DMS 273 (cell line): Measurements from ENCODE around the gene RUSC2.

ENCODE experiments used
- DNase-seq: peaks from one replicate; lab custom pipeline; 2025; ENCODE audit not compliant: unreplicated experiment; lab: John Stamatoyannopoulos, UW

RUSC2 gene, protein sequence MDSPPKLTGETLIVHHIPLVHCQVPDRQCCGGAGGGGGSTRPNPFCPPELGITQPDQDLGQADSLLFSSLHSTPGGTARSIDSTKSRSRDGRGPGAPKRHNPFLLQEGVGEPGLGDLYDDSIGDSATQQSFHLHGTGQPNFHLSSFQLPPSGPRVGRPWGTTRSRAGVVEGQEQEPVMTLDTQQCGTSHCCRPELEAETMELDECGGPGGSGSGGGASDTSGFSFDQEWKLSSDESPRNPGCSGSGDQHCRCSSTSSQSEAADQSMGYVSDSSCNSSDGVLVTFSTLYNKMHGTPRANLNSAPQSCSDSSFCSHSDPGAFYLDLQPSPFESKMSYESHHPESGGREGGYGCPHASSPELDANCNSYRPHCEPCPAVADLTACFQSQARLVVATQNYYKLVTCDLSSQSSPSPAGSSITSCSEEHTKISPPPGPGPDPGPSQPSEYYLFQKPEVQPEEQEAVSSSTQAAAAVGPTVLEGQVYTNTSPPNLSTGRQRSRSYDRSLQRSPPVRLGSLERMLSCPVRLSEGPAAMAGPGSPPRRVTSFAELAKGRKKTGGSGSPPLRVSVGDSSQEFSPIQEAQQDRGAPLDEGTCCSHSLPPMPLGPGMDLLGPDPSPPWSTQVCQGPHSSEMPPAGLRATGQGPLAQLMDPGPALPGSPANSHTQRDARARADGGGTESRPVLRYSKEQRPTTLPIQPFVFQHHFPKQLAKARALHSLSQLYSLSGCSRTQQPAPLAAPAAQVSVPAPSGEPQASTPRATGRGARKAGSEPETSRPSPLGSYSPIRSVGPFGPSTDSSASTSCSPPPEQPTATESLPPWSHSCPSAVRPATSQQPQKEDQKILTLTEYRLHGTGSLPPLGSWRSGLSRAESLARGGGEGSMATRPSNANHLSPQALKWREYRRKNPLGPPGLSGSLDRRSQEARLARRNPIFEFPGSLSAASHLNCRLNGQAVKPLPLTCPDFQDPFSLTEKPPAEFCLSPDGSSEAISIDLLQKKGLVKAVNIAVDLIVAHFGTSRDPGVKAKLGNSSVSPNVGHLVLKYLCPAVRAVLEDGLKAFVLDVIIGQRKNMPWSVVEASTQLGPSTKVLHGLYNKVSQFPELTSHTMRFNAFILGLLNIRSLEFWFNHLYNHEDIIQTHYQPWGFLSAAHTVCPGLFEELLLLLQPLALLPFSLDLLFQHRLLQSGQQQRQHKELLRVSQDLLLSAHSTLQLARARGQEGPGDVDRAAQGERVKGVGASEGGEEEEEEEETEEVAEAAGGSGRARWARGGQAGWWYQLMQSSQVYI (N-terminal part only)

DNA sequence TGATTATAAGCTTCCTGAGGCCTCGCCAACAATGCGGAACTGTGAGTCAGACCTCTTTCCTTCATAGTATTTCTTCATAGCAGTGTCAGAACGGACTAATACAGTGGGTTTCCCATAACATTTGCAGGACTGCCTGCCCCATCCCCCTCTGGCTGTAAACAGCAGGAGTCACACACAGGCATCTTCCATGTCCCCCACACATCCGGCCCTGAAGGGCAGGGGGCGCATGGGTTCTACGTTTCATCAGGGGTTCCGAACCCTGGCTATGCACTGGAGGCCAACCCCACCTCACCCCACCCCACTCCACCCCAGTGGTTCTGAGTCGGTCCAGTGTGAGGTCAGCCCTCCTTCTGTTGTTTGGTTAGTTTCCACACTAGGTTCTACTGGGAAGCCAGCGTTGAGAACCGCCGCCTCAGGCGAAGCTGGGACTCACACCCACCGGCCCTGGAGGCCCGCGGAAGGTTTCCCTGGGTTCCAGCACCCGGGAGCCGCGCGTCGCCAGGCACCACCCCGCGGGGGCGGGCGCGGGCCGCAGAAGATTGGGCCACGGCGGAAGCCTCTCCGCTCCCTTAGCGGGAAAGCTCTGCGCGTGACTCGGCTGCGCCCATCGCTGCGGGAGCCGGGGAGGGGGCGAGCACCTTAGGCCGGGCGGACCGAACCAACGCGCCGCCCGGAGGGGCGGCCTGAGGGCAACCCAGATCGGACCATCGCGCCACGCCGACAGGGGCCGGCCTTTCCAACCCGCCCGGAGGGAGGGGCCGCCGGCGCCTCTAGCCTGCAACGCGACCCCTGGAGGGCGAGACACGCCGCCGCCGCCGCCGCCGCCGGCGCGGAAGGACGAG lies at the start of gene RUSC2:
Gene RUSC2, plus strand, starts transcription at position 799 of the 842 bp plus-strand sequence. CDS start 56,411 bp downstream, outside the sequence.
- DNase-seq: peak; percentile 94

DNA sequence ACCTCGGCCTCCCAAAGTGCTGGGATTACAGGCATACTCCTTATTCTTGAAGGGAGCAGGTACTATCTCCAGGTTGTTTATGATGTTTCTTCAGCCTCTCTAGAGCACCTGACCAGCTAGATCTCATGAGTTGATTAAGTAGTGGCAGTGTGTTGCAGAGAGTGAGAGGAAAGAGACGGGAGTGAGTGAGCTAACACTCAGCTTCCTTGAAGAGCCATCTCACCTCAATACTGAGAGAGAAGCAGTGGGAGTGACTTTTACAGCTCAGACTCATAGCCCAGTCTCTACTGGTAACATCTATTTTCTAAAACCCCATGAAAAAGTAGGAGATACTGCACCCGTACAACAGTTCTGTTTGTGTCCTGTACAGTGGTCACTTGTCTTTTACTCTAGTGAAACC lies 43.9 kb upstream of the RUSC2 start:
- DNase-seq: no peak

DNA sequence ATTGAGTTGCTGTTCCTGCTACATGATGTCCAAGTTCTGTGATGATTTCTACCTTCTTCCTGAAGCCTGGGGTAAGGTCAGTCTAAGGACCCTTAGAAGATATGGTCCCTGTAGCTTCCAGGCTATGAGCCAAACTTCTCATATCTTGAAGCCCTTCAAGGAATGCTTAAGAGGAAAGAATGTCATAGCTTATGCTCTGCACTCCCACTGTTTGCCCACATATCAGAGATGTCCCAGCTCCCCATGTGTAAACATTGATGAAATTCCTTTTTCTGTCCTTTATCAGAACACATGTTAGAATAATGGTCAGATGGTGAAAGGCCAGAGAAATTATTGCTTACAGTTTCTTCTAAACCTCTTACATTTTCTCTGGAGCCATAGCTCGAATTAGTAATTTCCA lies 41.4 kb upstream of the RUSC2 start:
- DNase-seq: no peak

DNA sequence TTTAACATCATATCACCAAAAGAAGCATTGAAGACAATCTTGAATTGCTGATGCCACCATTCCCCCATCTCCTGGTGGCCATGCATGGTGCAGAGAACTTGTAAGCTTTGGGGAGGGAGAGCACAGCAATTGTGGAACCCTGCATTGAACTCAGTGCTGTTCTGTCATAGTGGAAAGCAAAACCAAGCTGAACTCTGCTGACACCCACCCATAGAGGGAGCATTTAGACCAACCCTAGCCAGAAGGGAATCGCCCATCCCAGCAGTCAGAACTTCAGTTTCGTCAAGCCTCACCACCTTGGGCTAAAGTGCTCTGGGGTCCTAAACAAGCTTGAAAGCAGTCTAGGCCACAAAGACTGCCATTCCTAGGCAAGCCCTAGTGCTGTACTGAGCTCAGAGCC lies 37.4 kb upstream of the RUSC2 start:
- no peak for DNase-seq

DNA sequence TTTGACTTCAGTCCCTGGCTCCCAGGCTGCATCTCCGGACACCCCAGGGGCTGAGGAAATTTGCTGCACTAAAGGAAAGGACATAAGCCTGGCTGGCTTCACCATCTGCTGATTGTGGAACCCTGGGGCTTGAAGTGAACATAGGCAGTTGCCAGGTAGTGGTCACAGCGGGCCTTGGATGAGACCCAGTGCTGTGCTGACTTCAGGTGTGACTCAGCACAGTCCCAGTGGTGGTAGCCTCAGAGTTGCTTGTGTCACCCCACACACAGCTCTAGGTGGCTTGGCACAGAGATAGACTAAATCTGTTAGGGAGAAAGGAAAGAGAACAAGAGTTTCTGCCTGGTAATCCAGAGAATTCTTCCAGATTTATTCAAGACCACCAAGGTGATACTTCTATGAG lies 36.1 kb upstream of the RUSC2 start:
- DNase-seq: no peak

DNA sequence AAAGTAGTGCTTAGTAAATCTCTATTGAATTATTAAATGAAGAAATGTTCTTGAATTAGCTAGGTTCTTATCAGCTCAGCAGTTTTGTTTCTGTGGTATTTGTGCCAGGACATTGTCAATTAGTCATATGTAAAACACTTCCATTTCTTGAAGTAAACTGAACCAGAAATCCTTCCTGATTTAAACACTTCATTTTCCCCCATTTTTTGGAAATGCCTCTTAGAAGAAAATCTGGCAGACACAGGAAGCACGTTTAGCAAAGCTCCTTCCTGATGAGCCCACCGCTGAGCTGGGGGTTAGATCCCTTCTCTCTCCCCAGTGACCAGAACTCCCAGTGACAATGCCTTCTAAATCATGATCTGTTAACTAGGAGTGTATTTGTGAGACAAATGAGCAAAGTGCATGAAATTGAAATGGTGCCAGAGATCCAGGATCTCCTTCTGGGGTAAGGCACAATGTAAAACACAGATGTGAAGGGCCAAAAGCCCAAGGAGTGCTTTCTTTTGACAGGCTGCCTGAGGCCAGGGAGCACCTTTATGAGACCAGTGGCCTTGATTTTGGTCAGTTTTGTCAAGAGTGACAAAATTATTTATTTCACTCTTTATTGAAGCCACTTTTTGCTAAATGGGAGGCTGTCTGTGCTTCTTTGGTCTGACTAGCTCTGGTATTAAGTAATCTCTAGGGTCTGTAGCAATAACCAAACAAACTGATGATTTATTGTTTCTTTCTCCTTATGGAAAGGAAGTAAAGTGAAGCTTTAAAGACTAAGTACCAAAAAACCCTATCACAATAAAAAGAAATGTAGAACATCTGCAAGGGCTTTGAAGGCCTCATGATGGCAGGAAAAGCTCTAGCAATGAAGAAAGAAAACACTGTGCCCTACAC lies 25.5 kb upstream of the RUSC2 start:
- DNase-seq: no peak

DNA sequence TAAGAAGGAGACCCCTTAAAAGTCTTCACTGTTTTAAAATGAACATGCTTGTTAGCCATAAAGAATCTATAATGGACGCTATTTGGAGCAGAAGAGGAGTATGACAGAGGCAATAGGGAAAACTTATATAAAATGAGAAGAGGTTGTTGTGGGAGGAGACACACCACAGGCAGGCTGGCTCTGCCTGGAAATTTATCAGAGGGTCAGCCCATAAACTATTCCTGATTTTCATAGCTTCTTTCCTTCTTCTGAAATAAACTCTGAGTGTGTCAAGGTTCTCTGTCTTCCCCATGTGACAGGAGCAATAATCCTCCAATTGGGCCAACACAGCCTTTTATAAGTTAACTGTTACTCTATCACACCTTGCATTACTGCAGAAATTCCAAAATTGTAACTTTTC lies 19.6 kb upstream of the RUSC2 start:
- no peak for DNase-seq

DNA sequence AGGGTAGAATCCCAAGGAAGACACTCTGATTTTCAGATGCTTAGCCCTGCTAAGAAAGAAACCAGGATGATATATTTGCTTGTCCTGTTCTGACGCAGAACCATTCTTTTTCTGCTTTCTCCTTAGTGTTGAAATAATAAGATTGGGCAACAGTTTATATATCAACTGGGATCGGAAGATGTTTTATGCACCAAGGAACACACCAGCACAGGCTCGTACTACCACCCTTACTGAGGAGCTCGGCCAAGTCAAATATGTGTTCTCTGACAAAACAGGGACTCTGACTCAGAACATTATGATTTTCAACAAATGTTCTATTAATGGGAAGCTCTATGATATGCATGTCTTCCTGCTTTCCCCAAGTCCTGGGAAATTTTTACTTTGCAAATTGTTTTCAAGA lies 19.0 kb upstream of the RUSC2 start:
- no peak for DNase-seq

DNA sequence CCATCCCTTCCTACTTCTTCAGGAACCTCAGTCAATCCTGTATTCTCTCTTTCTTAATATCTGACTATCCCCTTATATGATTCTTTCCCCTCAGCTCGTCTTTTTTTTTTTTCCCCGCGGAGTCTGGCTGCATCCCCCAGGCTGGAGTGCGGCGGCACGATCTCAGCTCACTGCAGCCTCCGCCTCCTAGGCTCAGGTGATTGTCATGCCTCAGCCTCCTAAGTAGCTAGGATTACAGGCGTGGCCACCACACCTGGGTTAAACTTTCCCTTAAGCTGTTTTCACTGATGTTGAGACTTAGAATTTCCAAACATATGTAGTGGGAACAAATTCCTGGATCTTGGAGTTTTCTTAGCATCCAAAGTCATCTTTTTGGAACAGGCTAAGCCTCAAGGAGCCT lies 13.3 kb upstream of the RUSC2 start:
- DNase-seq: no peak

DNA sequence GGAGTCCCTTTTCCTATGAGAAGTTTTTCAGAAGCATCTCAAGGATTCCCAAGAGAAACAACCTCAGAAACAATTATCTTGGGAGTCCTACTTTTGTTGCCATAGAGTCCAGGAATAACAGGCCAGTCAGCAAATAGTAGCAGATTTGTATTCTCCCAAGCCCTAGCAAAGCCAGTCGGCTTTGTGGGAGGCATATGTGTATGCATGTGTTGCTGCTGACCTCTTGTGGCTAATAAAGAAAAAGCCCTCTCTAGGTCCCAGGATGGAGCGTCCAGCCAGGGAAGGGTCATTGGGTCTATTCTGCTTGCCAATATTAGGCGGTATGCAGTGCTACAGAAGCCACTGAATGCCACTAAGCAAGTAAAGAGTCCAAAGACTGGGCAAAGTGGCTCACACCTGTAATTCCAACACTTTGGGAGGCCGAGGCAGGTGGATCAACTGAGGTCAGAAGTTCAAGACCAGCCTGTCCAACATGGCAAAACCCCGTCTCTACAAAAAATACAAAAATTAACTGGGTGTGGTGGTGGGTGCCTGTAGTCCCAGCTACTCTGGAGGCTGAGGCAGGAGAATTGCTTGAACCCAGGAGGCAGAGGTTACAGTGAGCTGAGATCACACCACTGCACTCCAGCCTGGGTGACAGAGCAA lies 12.6 kb upstream of the RUSC2 start:
- peak; percentile 83 for DNase-seq

DNA sequence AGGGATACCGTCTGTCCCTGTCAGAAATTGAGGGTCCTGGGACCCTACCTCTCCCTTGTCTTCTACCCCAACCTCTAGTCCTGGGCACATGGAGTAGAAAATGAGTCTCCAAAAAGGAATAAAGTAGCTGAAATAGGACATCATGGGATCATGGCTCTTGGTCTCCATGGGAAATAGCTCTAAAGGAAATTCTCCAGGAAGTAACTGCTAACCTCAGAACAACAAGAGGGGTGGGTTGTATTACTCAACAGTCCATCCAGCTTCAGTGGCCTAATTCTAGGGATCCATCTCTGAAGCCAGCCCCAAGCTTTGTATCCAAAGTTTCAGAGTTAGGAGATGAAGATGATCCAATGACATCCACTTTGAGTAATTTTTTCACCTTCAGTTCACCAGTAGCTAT lies 11.0 kb upstream of the RUSC2 start:
- no peak for DNase-seq

DNA sequence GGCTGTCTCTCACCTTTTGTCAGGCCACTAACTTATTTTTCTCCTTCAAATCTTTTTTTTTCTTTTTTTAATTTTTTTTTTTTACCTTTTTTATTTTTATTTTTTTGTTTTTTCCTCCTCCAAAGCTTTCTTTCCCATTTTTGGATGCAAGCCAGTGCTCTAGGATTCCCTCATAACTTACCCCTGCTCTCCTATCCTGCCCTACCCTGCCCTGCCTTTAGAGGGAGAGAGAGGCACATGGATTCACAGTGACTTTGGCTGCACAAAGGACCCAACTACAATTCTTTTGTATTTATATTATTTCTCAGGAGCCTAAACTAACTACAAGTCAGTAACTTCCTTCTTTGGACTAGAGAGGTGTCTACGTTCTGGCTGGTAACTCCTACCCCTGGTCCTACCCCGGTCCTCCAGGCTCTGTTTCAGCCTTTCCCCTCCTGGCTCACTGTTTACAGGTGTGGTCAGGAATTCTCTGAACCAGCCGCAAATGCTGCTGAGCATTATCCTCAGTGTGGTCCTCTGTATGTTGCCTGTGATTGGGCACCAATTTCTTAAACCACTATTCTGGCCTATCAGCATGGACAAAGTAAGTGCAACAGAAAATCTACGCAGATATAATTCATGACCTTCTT lies 8.4 kb upstream of the RUSC2 start:
- DNase-seq: peak; percentile 62

DNA sequence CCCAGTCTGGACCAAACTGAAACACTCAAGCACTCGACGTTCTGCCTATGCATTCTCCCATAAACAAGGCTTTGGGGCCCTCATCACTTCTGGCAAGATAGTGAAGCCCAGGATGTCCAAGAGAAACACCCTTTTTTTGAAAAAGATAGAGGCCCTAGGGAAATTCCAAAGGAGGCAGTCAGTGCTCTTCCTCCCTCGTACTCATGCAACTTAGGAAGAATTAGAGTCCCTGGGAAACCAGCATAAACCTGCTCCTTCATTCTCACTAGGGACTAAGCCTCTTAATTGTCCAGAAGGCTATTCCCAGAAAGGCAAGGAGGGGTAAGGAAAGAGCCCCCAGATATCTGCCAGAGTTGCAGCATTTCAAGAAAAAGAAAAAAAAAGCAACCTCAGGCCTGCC lies 7.8 kb upstream of the RUSC2 start:
- no peak for DNase-seq

DNA sequence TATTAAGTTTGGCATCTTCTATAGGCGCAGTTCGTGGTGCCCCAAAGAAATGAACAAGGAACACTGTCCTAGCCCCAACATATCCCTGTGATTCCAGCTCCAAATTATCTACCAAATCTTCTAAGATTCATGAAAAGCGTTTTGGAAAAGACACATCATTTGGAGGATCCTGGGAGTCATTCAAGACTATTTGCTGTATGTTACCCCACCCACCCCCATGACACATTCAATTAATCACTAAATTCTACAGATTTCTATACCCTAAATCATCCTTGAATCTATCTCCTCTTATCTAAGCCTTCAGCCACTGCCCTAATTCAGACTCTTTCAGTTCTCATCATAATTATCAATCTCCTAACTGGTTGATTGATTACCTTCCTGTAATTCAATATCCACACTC lies 5.5 kb upstream of the RUSC2 start:
- DNase-seq: no peak

DNA sequence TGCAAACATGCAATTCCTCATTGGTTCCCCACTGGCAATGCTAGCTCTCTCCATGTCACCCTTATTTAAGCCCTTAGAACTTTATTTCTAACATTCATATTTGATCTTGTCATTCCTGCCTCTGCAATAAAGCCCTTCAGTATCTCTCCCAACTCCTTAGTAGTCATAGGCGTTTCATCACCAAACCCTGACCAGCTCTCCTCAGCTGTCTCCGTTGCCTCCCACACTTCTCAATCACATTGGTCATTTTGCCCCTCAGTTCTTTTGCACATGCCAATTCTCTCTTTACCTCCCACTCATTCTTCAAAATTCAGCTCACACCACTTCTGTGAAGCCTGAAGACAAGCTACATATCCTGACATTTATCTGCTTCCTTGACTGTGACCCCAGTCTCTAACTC lies 2.8 kb upstream of the RUSC2 start:
- DNase-seq: no peak

DNA sequence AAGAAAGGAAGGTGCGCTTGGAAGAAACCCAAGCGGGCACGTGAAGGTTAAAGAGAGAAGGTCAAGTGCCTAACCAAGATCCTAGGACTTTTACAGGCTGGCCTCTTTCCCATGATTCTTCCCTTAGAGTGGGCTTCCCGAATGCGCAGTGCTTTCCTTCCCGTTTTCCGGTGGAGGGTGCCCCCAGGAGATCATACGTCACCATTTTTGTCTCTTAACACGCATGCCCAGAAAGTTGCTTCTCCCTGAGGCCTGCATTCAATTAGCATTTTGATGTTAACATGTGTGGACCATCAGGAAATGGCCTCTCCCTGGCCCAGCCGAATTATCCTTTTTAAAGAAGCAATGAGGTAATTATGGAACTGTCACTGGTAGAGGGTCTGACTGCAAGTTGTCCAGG lies 1.9 kb upstream of the RUSC2 start:
- DNase-seq: no peak

DNA sequence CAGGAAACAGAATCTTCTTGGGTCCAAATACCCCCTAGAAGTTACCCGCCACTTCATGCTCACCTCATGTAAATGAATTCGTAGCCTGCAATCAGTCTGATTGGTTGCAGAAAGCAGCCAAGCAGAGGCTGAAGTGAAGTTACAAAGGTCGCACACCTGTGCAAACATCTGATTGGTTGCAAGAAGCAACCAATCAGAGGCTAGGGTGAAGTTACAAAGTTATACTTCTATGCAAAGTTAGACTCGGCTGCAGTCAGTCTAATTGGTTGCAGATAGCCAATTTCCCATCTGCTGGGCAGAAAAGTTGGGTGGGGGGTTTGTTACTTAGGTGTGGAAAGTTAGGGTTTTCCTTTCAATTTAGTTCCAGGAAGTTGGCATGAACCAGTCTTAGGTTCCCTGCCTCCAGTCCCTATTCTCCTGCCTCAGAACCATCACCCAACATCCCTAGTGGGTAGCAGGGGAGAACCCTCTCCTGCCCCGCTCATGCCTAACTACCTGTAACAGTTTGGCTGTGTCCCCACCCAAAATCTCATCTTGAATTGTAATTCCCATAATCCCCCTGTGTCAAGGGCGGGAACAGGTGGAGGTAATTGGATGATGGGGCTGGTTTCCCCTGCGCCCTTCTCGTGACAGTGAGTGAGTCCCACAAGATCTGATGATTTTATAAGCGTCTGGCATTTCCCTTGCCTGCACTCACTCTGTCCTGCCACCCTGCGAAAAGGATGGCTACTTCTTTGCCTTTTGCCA lies 1.2 kb upstream of the RUSC2 start:
- DNase-seq: no peak
